HUES6 (cell line): ENCODE measurements around the gene COL4A5.
"Not testable (repeated sequence)": the region's sequence is repeated elsewhere in the genome, so short reads cannot be mapped to it uniquely, and the experiment has no call there.

Source experiments
- H3K27ac ChIP-seq: 2 replicates; pipeline ENCODE4 v1.7.0; 2013; ENCODE audit warnings: low read depth, mild to moderate bottlenecking, low read length, inconsistent platforms
- H3K27me3 ChIP-seq: 2 replicates; pipeline ENCODE4 v1.6.1; 2013; ENCODE audit warnings: low read length; ENCODE audit not compliant: control insufficient read depth, insufficient read depth
- H3K36me3 ChIP-seq: 2 replicates; pipeline ENCODE4 v1.6.1; 2013; ENCODE audit warnings: low read length; ENCODE audit not compliant: control insufficient read depth, insufficient read depth
- H3K4me1 ChIP-seq: 2 replicates; pipeline ENCODE4 v1.6.1; 2013; ENCODE audit warnings: low read length; ENCODE audit not compliant: control insufficient read depth, insufficient read depth
- H3K4me3 ChIP-seq: 2 replicates; pipeline ENCODE4 v1.5.1; 2013; ENCODE audit warnings: low read depth, low read length
- H3K9ac ChIP-seq: one replicate; pipeline ENCODE4 v1.6.1; 2013; ENCODE audit warnings: mild to moderate bottlenecking, low read length
- H3K9me3 ChIP-seq: 2 replicates; pipeline ENCODE4 v1.6.1; 2013; ENCODE audit warnings: low read depth, low read length; ENCODE audit not compliant: control insufficient read depth, insufficient read depth

The COL4A5 gene

GRCh38 chrX:108439426-108439942, at the start of gene COL4A5:
Gene COL4A5 (plus strand): TSS chrX:108439838. CDS start chrX:108440126, 288 bp downstream.
- peak within 1 kb of the TSS; percentile 85 for H3K4me3 ChIP-seq
- peaks cover 12% of the 10 kb centered on the region; the same call in 1 of the 2 replicates for H3K27me3 ChIP-seq
- H3K4me1 ChIP-seq, result peaks cover 22% of the 10 kb centered on the region
- H3K9me3 ChIP-seq, result peaks cover 1% of the 10 kb centered on the region; the same call in 1 of the 2 replicates
- peak within 1 kb of the TSS; percentile 78 for H3K9ac ChIP-seq
- H3K36me3 ChIP-seq, result 0 out of 2 replicates have a peak, but pooled peaks cover 2% of the 10 kb centered on the region
- H3K27ac ChIP-seq, result peak within 1 kb of the TSS; percentile 78

DNA sequence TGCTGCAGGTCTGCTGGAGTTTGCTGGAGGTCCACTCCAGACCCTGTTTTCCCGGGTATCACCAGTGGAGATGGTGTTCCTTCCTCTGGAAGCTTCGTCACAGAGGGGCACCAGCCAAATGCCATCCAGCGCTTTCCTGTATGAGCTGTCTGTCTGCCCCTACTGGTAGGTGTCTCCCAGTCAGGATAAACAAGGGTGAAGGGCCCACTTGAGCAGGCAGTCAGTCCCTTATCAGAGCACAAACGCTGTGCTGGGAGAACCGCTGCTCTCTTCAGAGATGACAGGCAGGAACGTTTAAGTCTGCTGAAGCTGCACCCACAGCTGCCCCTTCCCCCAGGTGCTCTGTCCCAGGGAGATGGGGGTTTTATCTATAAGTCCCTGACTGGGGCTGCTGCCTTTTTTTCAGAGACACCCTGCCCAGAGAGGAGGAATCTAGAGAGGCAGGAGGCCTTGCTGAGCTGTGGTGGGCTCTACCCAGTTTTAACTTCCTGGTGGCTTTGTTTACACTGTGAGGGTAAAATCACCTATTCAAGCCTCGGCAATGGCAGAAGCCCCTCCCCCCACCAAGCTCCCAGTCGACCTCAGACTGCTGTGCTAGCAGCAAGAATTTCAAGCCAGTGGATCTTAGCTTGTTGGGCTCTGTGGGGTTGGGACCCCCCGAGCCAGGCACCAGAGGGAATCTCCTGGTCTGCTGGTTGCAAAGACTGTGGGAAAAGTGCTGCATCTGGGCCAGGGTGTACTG, 48.5 kb upstream of the COL4A5 start:
- H3K36me3 ChIP-seq, H3K27ac ChIP-seq, H3K4me3 ChIP-seq, H3K27me3 ChIP-seq, H3K9me3 ChIP-seq: not testable (repeated sequence)
- Histone ChIP-seq H3K4me1 (peaks cover 14% of the 10 kb centered on the region), H3K9ac (peak overlapping the region; percentile 25)

- H3K36me3 ChIP-seq, result no peaks in the 10 kb centered on the region
- H3K4me1 ChIP-seq, result peaks cover 34% of the 10 kb centered on the region
- no peaks in the 10 kb centered on the region; the same call in 1 of the 2 replicates for H3K27me3 ChIP-seq
- H3K9me3 ChIP-seq, result peaks cover 8% of the 10 kb centered on the region; the same call in 1 of the 2 replicates
- peak overlapping the region; percentile 62 for H3K9ac ChIP-seq
- H3K4me3 ChIP-seq, result peak overlapping the region; percentile 41
- H3K27ac ChIP-seq, result peak overlapping the region; percentile 72; the same call in 1 of the 2 replicates
Measured at GRCh38 chrX:108396188-108396891, 43.3 kb upstream of the COL4A5 start.

DNA sequence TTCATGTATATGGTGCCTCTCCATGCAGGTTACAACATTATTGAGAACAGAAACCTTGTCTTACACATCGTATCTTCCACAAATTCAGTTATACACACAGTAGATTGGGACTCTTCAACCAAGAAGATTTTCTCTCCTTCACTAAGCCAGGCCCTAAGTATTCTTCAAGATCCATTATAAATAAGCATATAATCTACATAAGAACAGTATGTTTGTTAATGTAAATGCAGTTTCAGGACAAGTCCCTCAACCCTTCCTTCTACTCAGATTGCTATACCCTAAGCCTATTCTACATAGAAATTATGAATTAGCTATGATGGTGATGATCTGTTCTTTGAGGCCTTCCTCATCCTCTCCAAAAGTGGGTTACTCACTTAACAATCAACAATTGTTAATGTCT, 42.7 kb upstream of the COL4A5 start:
- Histone ChIP-seq H3K4me3 (peak overlapping the region; percentile 41), H3K36me3 (no peaks in the 10 kb centered on the region), H3K27ac (peak overlapping the region; percentile 72; the same call in 1 of the 2 replicates), H3K9ac (no peak overlapping the region), H3K9me3 (0 out of 2 replicates have a peak, but pooled peaks cover 5% of the 10 kb centered on the region), H3K27me3 (no peaks in the 10 kb centered on the region; the same call in 1 of the 2 replicates), H3K4me1 (peaks cover 28% of the 10 kb centered on the region)

GRCh38 chrX:108397627-108398391, 41.8 kb upstream of the COL4A5 start:
- H3K27me3 ChIP-seq, result no peaks in the 10 kb centered on the region; the same call in 1 of the 2 replicates
- no peaks in the 10 kb centered on the region for H3K36me3 ChIP-seq
- H3K9me3 ChIP-seq, result 0 out of 2 replicates have a peak, but pooled peaks cover 5% of the 10 kb centered on the region
- no peak overlapping the region for H3K4me3 ChIP-seq
- no peak overlapping the region for H3K9ac ChIP-seq
- H3K27ac ChIP-seq, result peak overlapping the region; percentile 72; the same call in 1 of the 2 replicates
- peaks cover 28% of the 10 kb centered on the region for H3K4me1 ChIP-seq

GRCh38 chrX:108399418-108400165, 40.0 kb upstream of the COL4A5 start:
- H3K36me3 ChIP-seq, result no peaks in the 10 kb centered on the region
- no peak overlapping the region for H3K4me3 ChIP-seq
- no peak overlapping the region for H3K27ac ChIP-seq
- no peaks in the 10 kb centered on the region for H3K9me3 ChIP-seq
- peaks cover 28% of the 10 kb centered on the region for H3K4me1 ChIP-seq
- H3K9ac ChIP-seq, result no peak overlapping the region
- no peaks in the 10 kb centered on the region; the same call in 1 of the 2 replicates for H3K27me3 ChIP-seq

- Histone ChIP-seq H3K36me3 (no peaks in the 10 kb centered on the region), H3K27me3 (no peaks in the 10 kb centered on the region; the same call in 1 of the 2 replicates), H3K9me3 (no peaks in the 10 kb centered on the region), H3K4me3 (no peak overlapping the region), H3K27ac (no peak overlapping the region), H3K4me1 (peaks cover 32% of the 10 kb centered on the region), H3K9ac (no peak overlapping the region)
Measured at GRCh38 chrX:108412783-108413182, 26.9 kb upstream of the COL4A5 start.

GRCh38 chrX:108415146-108415545, 24.5 kb upstream of the COL4A5 start:
- Histone ChIP-seq H3K9me3 (no peaks in the 10 kb centered on the region), H3K27ac (no peak overlapping the region), H3K4me1 (peaks cover 53% of the 10 kb centered on the region), H3K9ac (no peak overlapping the region), H3K36me3 (no peaks in the 10 kb centered on the region), H3K27me3 (peaks cover 2% of the 10 kb centered on the region; the same call in 1 of the 2 replicates), H3K4me3 (no peak overlapping the region)

- H3K4me1 ChIP-seq, result peaks cover 58% of the 10 kb centered on the region
- H3K9ac ChIP-seq, result no peak overlapping the region
- no peak overlapping the region; the same call in 1 of the 2 replicates for H3K27ac ChIP-seq
- H3K4me3 ChIP-seq, result no peak overlapping the region
- no peaks in the 10 kb centered on the region for H3K9me3 ChIP-seq
- no peaks in the 10 kb centered on the region for H3K36me3 ChIP-seq
- H3K27me3 ChIP-seq, result peaks cover 2% of the 10 kb centered on the region; the same call in 1 of the 2 replicates
Measured at GRCh38 chrX:108415891-108416290, 23.7 kb upstream of the COL4A5 start.

DNA sequence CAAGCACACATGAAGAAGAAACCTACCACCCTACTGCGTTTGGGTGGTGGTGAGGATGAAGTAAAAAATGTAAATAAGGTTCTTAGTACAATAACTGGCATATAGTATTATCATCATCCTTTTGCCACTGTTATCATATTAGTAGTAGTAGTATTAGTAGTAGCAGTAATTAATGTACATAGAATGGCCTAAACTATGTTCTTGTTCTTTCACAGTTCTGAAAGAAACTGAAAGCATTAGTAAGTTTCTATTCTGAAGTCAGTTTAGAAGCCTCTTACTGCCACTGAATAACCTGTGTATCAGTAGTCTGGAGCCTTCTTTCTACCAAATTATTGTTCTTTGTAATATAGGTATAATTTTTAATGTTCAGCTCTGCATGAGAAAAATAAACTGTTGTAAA, 22.4 kb upstream of the COL4A5 start:
- Histone ChIP-seq H3K36me3 (no peaks in the 10 kb centered on the region), H3K9me3 (no peaks in the 10 kb centered on the region), H3K4me3 (no peak overlapping the region), H3K4me1 (peaks cover 47% of the 10 kb centered on the region), H3K9ac (no peak overlapping the region), H3K27me3 (peaks cover 2% of the 10 kb centered on the region; the same call in 1 of the 2 replicates), H3K27ac (no peak overlapping the region)
